WTC11 (cell line): ENCODE measurements around the gene SP140L. TPM values are rescaled to one million over a fixed set of nuclear protein-coding genes. Genes with fewer than 3 reads are reported as not detected.
"Not testable (repeated sequence)": the region's sequence is repeated elsewhere in the genome, so short reads cannot be mapped to it uniquely, and the experiment has no call there.

Source experiments
- ATAC-seq: fragments of 200-7000 bp; cut with Tn5 transposase; 2 replicates; pipeline ENCODE4 v1.10.0; 2021; ENCODE audit warnings: mild to moderate bottlenecking, moderate library complexity
- CTCF ChIA-PET: fragments of 300-600 bp; sonication (Branson Sonifier 250); formaldehyde crosslinking; loops from one replicate; lab custom pipeline; 2021; ENCODE audit warnings: antibody characterized with exemption; lab: Charles Lee
- POLR2A ChIA-PET: fragments of 350-600 bp; sonication (Branson Sonifier 250); formaldehyde crosslinking; loops from one replicate; lab custom pipeline; 2021; ENCODE audit warnings: antibody characterized with exemption; lab: Charles Lee
- DNase-seq: peaks from one replicate; pipeline ENCODE4 v3.0.0; 2021; ENCODE audit warnings: low spot score
- H3K27ac Mint-ChIP-seq: 2 replicates; pipeline ENCODE4 v1.8.0; 2021; ENCODE audit warnings: mixed read lengths
- H3K27me3 Mint-ChIP-seq: 2 replicates; pipeline ENCODE4 v1.8.0; 2021; ENCODE audit warnings: low read depth, mild to moderate bottlenecking, moderate library complexity, mixed read lengths
- H3K36me3 Mint-ChIP-seq: 2 replicates; pipeline ENCODE4 v1.8.0; 2021; ENCODE audit warnings: mixed read lengths
- H3K4me1 Mint-ChIP-seq: 2 replicates; pipeline ENCODE4 v1.8.0; 2022; ENCODE audit warnings: mixed read lengths
- H3K4me3 Mint-ChIP-seq: 2 replicates; pipeline ENCODE4 v1.8.0; 2021; ENCODE audit warnings: mild to moderate bottlenecking, moderate library complexity, mixed read lengths
- H3K9me3 Mint-ChIP-seq: 2 replicates; pipeline ENCODE4 v1.8.0; 2021; ENCODE audit warnings: mixed read lengths
- ATF1 ChIP-seq: sonication (generic); formaldehyde crosslinking; IDR thresholded peaks from 2 replicates; pipeline ENCODE4 v1.8.1; 2023; ENCODE audit warnings: mild to moderate bottlenecking, moderate library complexity, missing genetic modification reagents
- CDX4 ChIP-seq: fragments of 250-450 bp; sonication (Bioruptor Pico); IDR thresholded peaks from 2 replicates; pipeline ENCODE4 v1.9.0; 2021; ENCODE audit warnings: moderate library complexity, mild to moderate bottlenecking, inconsistent platforms, borderline replicate concordance
- CREM ChIP-seq: sonication (generic); formaldehyde crosslinking; IDR thresholded peaks from 2 replicates; pipeline ENCODE4 v1.8.1; 2022; ENCODE audit warnings: mild to moderate bottlenecking, missing genetic modification reagents, moderate library complexity
- FOXP4 ChIP-seq: sonication (generic); formaldehyde crosslinking; IDR thresholded peaks from 2 replicates; pipeline ENCODE4 v1.8.0; 2022; ENCODE audit warnings: mild to moderate bottlenecking, missing genetic modification reagents
- GABPB1 ChIP-seq: sonication (generic); formaldehyde crosslinking; IDR thresholded peaks from 2 replicates; pipeline ENCODE4 v1.8.1; 2023; ENCODE audit warnings: mild to moderate bottlenecking, missing genetic modification reagents
- GTF2I ChIP-seq: fragments of 250-450 bp; sonication (Bioruptor Pico); conservative IDR thresholded peaks from 2 replicates; pipeline ENCODE4 v1.4.0; 2021; ENCODE audit warnings: mild to moderate bottlenecking
- HMGXB4 ChIP-seq: sonication (generic); formaldehyde crosslinking; IDR thresholded peaks from 2 replicates; pipeline ENCODE4 v1.8.1; 2023; ENCODE audit warnings: mild to moderate bottlenecking, moderate library complexity, missing genetic modification reagents
- IRF1 ChIP-seq: sonication (generic); formaldehyde crosslinking; IDR thresholded peaks from 2 replicates; pipeline ENCODE4 v1.8.0; 2023; ENCODE audit warnings: missing genetic modification reagents
- MXD4 ChIP-seq: fragments of 250-450 bp; sonication (Bioruptor Pico); IDR thresholded peaks from 2 replicates; pipeline ENCODE4 v1.8.0; 2021; ENCODE audit warnings: mild to moderate bottlenecking, moderate library complexity, borderline replicate concordance
- NFE2L1 ChIP-seq: sonication (generic); formaldehyde crosslinking; IDR thresholded peaks from 2 replicates; pipeline ENCODE4 v1.8.1; 2023; ENCODE audit warnings: missing genetic modification reagents
- SMAD4 ChIP-seq: sonication (generic); formaldehyde crosslinking; IDR thresholded peaks from 2 replicates; pipeline ENCODE4 v1.8.0; 2022; ENCODE audit warnings: mild to moderate bottlenecking, missing genetic modification reagents
- STAT6 ChIP-seq: sonication (generic); formaldehyde crosslinking; conservative IDR thresholded peaks from 2 replicates; pipeline ENCODE4 v1.8.1; 2023; ENCODE audit warnings: mild to moderate bottlenecking, low read depth, missing genetic modification reagents, moderate library complexity
- ZNF219 ChIP-seq: sonication (generic); formaldehyde crosslinking; IDR thresholded peaks from 2 replicates; pipeline ENCODE4 v1.8.0; 2023; ENCODE audit warnings: missing genetic modification reagents, mild to moderate bottlenecking, borderline replicate concordance
- ZNF281 ChIP-seq: sonication (generic); formaldehyde crosslinking; IDR thresholded peaks from 2 replicates; pipeline ENCODE4 v1.8.0; 2023; ENCODE audit warnings: mild to moderate bottlenecking, missing genetic modification reagents
- ZNF671 ChIP-seq: fragments of 250-450 bp; sonication (Bioruptor Pico); IDR thresholded peaks from 2 replicates; pipeline ENCODE4 v1.8.0; 2021; ENCODE audit warnings: mild to moderate bottlenecking
- total RNA-seq: library from RNA; stranded (reverse); gene quantifications from 3 replicates; pipeline ENCODE4 v1.2.3, GENCODE V29; 2021

The SP140L gene
- total RNA-seq, 1 experiment from 2014 or later, result 3.2 TPM

- ChIA-PET POLR2A (no interaction called here), CTCF (interaction anchor here (0.6 kb wide), 1 partner anchor 148 kb away, joined by 3 read pairs; no protein-coding TSS in a partner anchor)
- 0 out of 2 replicates have a peak, but pooled peaks cover 3% of the 10 kb centered on the region for H3K27me3 Mint-ChIP-seq
- DNase-seq (no peak), ATAC-seq (no peak)
- H3K27ac Mint-ChIP-seq, result no peak overlapping the region
- H3K9me3 Mint-ChIP-seq, result peaks cover 28% of the 10 kb centered on the region
- peaks cover 11% of the 10 kb centered on the region for H3K4me1 Mint-ChIP-seq
- peaks cover 25% of the 10 kb centered on the region for H3K36me3 Mint-ChIP-seq
- no peak for TF ChIP-seq ZNF671 (CRISPR knock-in tag)
- no peak for TF ChIP-seq GABPB1 (CRISPR knock-in tag)
- TF ChIP-seq HMGXB4 (CRISPR knock-in tag), result no peak
- TF ChIP-seq STAT6 (CRISPR knock-in tag), result no peak
- no peak for TF ChIP-seq ATF1 (CRISPR knock-in tag)
- no peak overlapping the region for H3K4me3 Mint-ChIP-seq
Observed at GRCh38 chr2:230307485-230307884, 19.5 kb upstream of the SP140L start.

GRCh38 chr2:230308402-230309000 lies 18.5 kb upstream of the SP140L start:
- H3K9me3 Mint-ChIP-seq, result peaks cover 18% of the 10 kb centered on the region
- H3K4me1 Mint-ChIP-seq, result peaks cover 15% of the 10 kb centered on the region
- peaks cover 15% of the 10 kb centered on the region for H3K36me3 Mint-ChIP-seq
- no peak for TF ChIP-seq ZNF281
- TF ChIP-seq ZNF219 (CRISPR knock-in tag), result no peak
- TF ChIP-seq IRF1 (CRISPR knock-in tag), result no peak
- no peak for TF ChIP-seq GTF2I
- no peak for TF ChIP-seq MXD4 (CRISPR knock-in tag)
- TF ChIP-seq SMAD4, result no peak
- TF ChIP-seq FOXP4 (CRISPR knock-in tag), result no peak
- TF ChIP-seq NFE2L1, result no peak
- no peak for TF ChIP-seq CREM (CRISPR knock-in tag)
- no peak for TF ChIP-seq GABPB1 (CRISPR knock-in tag)
- no peak for TF ChIP-seq CDX4 (CRISPR knock-in tag)
- TF ChIP-seq, all 79 proteins: peak for 0
- Mint-ChIP-seq H3K27ac (no peak overlapping the region), H3K4me3 (no peak overlapping the region), H3K27me3 (0 out of 2 replicates have a peak, but pooled peaks cover 3% of the 10 kb centered on the region)
- no peak for DNase-seq
- CTCF ChIA-PET, result no interaction called here
- POLR2A ChIA-PET, result no interaction called here
- ATAC-seq, result no peak

- H3K9me3 Mint-ChIP-seq, H3K27me3 Mint-ChIP-seq, CTCF ChIA-PET, H3K4me3 Mint-ChIP-seq, POLR2A ChIA-PET, ATAC-seq, H3K36me3 Mint-ChIP-seq, H3K27ac Mint-ChIP-seq, DNase-seq: not testable (repeated sequence)
- peaks cover 15% of the 10 kb centered on the region for H3K4me1 Mint-ChIP-seq
Observed at GRCh38 chr2:230310792-230311191, 16.2 kb upstream of the SP140L start.

- ATAC-seq, result peak; percentile 74
- H3K27me3 Mint-ChIP-seq, DNase-seq, H3K9me3 Mint-ChIP-seq, H3K36me3 Mint-ChIP-seq, H3K4me3 Mint-ChIP-seq, POLR2A ChIA-PET, CTCF ChIA-PET: not testable (repeated sequence)
- Mint-ChIP-seq H3K27ac (peak overlapping the region; percentile 65; the same call in 1 of the 2 replicates), H3K4me1 (peaks cover 15% of the 10 kb centered on the region)
Observed at GRCh38 chr2:230311634-230312033, 15.4 kb upstream of the SP140L start.
